Stimulated activated CD8-positive, alpha-beta memory T cell treated with anti-CD3 and anti-CD28 coated beads, Interleukin-12 subunit alpha, Interleukin-12 subunit beta, amount 100 ng/mL, for 24 hours (primary cell): ENCODE results near the gene DCC.
"Not testable (repeated sequence)": the region's sequence is repeated elsewhere in the genome, so short reads cannot be mapped to it uniquely, and the experiment has no call there.

Experiments used
- DNase-seq: peaks from one replicate; pipeline ENCODE4 v3.0.0-alpha.2; 2020; ENCODE audit errors: extremely low read depth

The DCC gene

GRCh38 chr18:53490019-53490418 is 1150.0 kb downstream of the DCC start:
- DNase-seq, result no peak

GRCh38 chr18:53496028-53496427 is 1156.0 kb downstream of the DCC start:
- DNase-seq, result no peak

GRCh38 chr18:53503914-53504441 is 1164.0 kb downstream of the DCC start:
- no peak for DNase-seq

- DNase-seq, result no peak
These were observed 1168.5 kb downstream of the DCC start for GRCh38 chr18:53508529-53508928.

GRCh38 chr18:53509886-53510285 is 1169.9 kb downstream of the DCC start:
- no peak for DNase-seq

GRCh38 chr18:53511725-53512124 is 1171.7 kb downstream of the DCC start:
- not testable (repeated sequence) for DNase-seq

GRCh38 chr18:53521068-53521467 is 1181.1 kb downstream of the DCC start:
- DNase-seq, result no peak

- DNase-seq, result no peak
These were observed 1186.3 kb downstream of the DCC start for GRCh38 chr18:53526101-53526870.

- no peak for DNase-seq
These were observed 1187.4 kb downstream of the DCC start for GRCh38 chr18:53527365-53527764.

- no peak for DNase-seq
These were observed 1191.2 kb downstream of the DCC start for GRCh38 chr18:53531187-53531586.

- DNase-seq, result no peak
These were observed 1191.9 kb downstream of the DCC start for GRCh38 chr18:53531896-53532295.

GRCh38 chr18:53534203-53534602 is 1194.2 kb downstream of the DCC start:
- DNase-seq, result no peak

GRCh38 chr18:53534695-53535094 is 1194.7 kb downstream of the DCC start:
- no peak for DNase-seq

- no peak for DNase-seq
These were observed 1196.9 kb downstream of the DCC start for GRCh38 chr18:53536908-53537307.

- DNase-seq, result no peak
These were observed 1201.9 kb downstream of the DCC start for GRCh38 chr18:53541924-53542323.

- no peak for DNase-seq
These were observed 1203.7 kb downstream of the DCC start for GRCh38 chr18:53543711-53544110.

GRCh38 chr18:53544917-53545316 is 1204.9 kb downstream of the DCC start:
- no peak for DNase-seq

GRCh38 chr18:53551868-53552426 is 1212.0 kb downstream of the DCC start:
- no peak for DNase-seq

- no peak for DNase-seq
These were observed 1213.0 kb downstream of the DCC start for GRCh38 chr18:53553030-53553429.

- DNase-seq, result no peak
These were observed 1216.5 kb downstream of the DCC start for GRCh38 chr18:53556450-53556849.

- no peak for DNase-seq
These were observed 1220.5 kb downstream of the DCC start for GRCh38 chr18:53560546-53560945.

GRCh38 chr18:53566626-53567025 is 1226.6 kb downstream of the DCC start:
- DNase-seq, result no peak

GRCh38 chr18:53567929-53568574 is 1228.1 kb downstream of the DCC start:
- no peak for DNase-seq
